ENCODE results near the gene DENND2C. TPM values are rescaled to one million over a fixed set of nuclear protein-coding genes. Genes with fewer than 3 reads are reported as not detected.

The DENND2C gene
- total and polyA plus RNA-seq, 2 of the 13 experiments (the other 11 are each of a cell fraction or from before 2014, with no cell fraction given), result 0.08 to 0.33 TPM

GRCh38 chr1:114716304-114717170 lies 46.7 kb upstream of the DENND2C start, which contains the start of gene NRAS (continued):
- TF ChIP-seq ZBTB14 (CRISPR knock-in tag; IDR thresholded peaks at IDR 0.05) (no peak), SP5 (CRISPR knock-in tag; IDR thresholded peaks at IDR 0.05; ENCODE audit: borderline replicate concordance, low read depth) (peak; percentile 58), SNAI1 (CRISPR knock-in tag; IDR thresholded peaks at IDR 0.05; ENCODE audit: borderline replicate concordance) (0 out of 2 replicates have a peak, but pooled peaks have one; percentile 61), CSRNP2 (CRISPR knock-in tag; conservative IDR thresholded peaks at IDR 0.05; ENCODE audit: low read depth) (no peak), PCBP2 (optimal IDR thresholded peaks at IDR 0.05; ENCODE audit: low read depth, low read length, poor library complexity, severe bottlenecking) (no peak), ISX (CRISPR knock-in tag; conservative IDR thresholded peaks at IDR 0.05) (no peak), ZSCAN12 (CRISPR knock-in tag; IDR thresholded peaks at IDR 0.05) (0 out of 2 replicates have a peak, but pooled peaks have one; percentile 30), ZNF770 (CRISPR knock-in tag; IDR thresholded peaks at IDR 0.05) (no peak), ZNF772 (CRISPR knock-in tag; IDR thresholded peaks at IDR 0.05) (no peak), ELF3 (CRISPR knock-in tag; IDR thresholded peaks at IDR 0.05) (peak; percentile 35; the same call in 1 of the 2 replicates), ZNF746 (CRISPR knock-in tag; IDR thresholded peaks at IDR 0.05) (no peak), RBFOX2 (IDR thresholded peaks at IDR 0.05; ENCODE audit: low read depth, low read length) (peak; percentile 83), ZBTB44 (CRISPR knock-in tag; IDR thresholded peaks at IDR 0.05) (no peak), HNRNPK (IDR thresholded peaks at IDR 0.05; ENCODE audit: low read depth, low read length, poor library complexity, severe bottlenecking) (no peak), ZNF451 (CRISPR knock-in tag; IDR thresholded peaks at IDR 0.05) (no peak), SMAD1 (CRISPR knock-in tag; IDR thresholded peaks at IDR 0.05; ENCODE audit: borderline replicate concordance, low read depth) (0 out of 2 replicates have a peak, but pooled peaks have one; percentile 50), ZNF513 (CRISPR knock-in tag; conservative IDR thresholded peaks at IDR 0.05) (no peak), ZKSCAN5 (CRISPR knock-in tag; IDR thresholded peaks at IDR 0.05) (no peak), NFE2 (CRISPR knock-in tag; IDR thresholded peaks at IDR 0.05) (no peak), SIX1 (CRISPR knock-in tag; IDR thresholded peaks at IDR 0.05; ENCODE audit: borderline replicate concordance) (0 out of 2 replicates have a peak, but pooled peaks have one; percentile 11)
